Epithelial cell of proximal tubule (primary cell): ENCODE data around the gene ITGB1BP1. TPM values are rescaled to one million over a fixed set of nuclear protein-coding genes. Genes with fewer than 3 reads are reported as not detected.

Experiments used
- DNase-seq: peaks from one replicate; pipeline ENCODE4 v3.0.0-alpha.2; 2011; ENCODE audit warnings: low read depth
- H3K4me3 ChIP-seq: 2 replicates; pipeline ENCODE4 v1.5.1; 2011; ENCODE audit warnings: low read depth, mild to moderate bottlenecking, low read length
- total RNA-seq: library from RNA; depleted of rRNA; stranded (reverse); fragments of >200 nt; gene quantifications from 2 replicates; pipeline ENCODE4 v1.2.3, GENCODE V29; 2015
- TF ChIP-seq, protein P1 (sequence below): conservative IDR thresholded peaks from 2 replicates; pipeline ENCODE4 v1.5.1; 2012; ENCODE audit warnings: low read depth, mild to moderate bottlenecking, low read length

The ITGB1BP1 gene, protein sequence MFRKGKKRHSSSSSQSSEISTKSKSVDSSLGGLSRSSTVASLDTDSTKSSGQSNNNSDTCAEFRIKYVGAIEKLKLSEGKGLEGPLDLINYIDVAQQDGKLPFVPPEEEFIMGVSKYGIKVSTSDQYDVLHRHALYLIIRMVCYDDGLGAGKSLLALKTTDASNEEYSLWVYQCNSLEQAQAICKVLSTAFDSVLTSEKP
- 62.6 and 73.8 TPM in 2 replicates for total RNA-seq

DNA sequence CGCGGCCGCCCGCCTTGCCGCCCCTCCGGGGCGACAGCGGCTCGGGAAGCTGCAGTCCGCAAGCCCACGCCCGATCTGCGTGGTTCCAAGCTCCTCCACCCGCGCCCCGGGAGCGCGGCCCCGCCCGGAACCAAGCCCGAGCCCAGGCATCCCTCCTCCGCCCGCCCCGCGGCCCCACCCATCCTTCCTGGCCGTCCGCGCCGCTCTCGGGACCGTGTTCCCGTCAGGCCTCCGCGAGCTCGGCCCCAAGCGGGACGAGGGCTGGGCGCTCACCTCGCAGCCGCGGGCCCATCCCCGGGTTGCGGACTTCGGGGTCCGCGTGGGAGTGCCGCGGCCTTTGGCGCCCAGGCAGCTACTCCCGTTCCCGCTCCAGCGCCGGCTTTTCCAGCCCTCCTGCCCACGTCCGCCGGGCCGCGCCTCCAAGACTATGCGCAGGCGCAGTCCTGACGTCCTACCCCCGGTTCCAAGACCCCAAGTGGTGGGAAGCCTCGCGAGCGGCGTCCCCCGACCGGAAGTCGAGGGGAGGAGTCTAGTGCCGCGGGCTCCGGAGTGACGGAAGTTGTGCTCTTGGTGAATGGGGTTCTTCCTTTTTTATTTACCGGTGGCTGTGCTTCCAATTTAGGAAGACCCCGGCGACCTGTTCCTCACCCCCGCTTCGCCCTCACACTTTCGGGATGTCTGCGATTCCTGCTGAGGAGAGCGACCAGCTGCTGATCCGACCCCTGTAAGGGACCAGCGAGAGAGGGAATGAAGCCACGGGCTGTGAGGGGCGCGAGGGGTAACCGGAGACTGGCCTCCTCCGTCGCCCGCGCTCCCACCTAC is at the start of gene ITGB1BP1, which contains the start of gene CPSF3:
Gene ITGB1BP1, minus strand, starts transcription at position 429 of the 822 bp plus-strand sequence. CDS start 4,831 bp downstream, outside the sequence.
Gene CPSF3, plus strand, starts transcription at position 555 of the 822 bp plus-strand sequence. Its CDS starts 120 bp downstream, at position 675.
- TF ChIP-seq, protein P1, sequence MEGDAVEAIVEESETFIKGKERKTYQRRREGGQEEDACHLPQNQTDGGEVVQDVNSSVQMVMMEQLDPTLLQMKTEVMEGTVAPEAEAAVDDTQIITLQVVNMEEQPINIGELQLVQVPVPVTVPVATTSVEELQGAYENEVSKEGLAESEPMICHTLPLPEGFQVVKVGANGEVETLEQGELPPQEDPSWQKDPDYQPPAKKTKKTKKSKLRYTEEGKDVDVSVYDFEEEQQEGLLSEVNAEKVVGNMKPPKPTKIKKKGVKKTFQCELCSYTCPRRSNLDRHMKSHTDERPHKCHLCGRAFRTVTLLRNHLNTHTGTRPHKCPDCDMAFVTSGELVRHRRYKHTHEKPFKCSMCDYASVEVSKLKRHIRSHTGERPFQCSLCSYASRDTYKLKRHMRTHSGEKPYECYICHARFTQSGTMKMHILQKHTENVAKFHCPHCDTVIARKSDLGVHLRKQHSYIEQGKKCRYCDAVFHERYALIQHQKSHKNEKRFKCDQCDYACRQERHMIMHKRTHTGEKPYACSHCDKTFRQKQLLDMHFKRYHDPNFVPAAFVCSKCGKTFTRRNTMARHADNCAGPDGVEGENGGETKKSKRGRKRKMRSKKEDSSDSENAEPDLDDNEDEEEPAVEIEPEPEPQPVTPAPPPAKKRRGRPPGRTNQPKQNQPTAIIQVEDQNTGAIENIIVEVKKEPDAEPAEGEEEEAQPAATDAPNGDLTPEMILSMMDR, result no peak
- peak; percentile 65 for DNase-seq

DNA sequence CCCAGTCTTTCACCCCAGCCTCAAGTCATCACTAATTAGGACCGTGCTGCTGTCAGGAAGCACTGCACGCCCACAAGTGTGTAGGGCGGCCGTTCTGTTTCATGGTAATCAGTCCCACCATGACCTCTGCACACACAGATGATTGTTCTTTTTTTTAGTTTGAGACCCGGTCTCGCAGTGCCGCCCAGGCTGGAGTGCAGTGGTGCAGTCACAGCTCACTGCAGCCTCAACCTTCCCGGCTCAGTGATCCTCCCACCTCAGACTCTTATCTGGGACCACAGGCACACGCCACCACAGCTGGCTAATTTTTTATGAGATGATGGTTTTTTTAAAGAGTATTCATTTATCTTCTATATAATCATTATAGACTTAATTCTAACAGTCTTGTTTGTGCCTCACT is 49.2 kb upstream of the ITGB1BP1 start:
- no peak for DNase-seq
- H3K4me3 ChIP-seq, result no peak overlapping the region
- TF ChIP-seq, protein P1, result no peak

More for the DNA sequence above, at the start of gene ITGB1BP1, which contains the start of gene CPSF3:
- peak within 1 kb of the TSS; percentile 90 for H3K4me3 ChIP-seq

DNA sequence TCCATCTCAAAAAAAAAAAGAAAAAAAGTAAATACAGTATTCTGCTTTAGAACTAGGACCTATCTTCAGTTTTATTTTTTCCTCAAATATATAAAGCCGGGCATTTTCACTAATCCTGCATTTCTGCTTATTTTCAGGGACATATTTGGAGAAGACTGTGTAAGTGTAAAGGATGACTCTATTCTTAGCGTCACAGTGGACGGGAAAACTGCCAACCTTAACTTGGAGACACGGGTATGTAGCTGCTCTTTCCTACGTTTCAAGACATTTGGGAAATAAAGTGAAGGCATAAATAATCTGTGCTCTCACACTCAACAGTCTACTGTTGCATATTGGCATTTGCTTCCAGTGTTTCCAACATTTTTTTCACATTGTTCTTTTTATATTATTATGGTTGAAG is 47.9 kb upstream of the ITGB1BP1 start:
- no peak for DNase-seq
- H3K4me3 ChIP-seq, result no peak overlapping the region
- TF ChIP-seq, protein P1, result no peak

DNA sequence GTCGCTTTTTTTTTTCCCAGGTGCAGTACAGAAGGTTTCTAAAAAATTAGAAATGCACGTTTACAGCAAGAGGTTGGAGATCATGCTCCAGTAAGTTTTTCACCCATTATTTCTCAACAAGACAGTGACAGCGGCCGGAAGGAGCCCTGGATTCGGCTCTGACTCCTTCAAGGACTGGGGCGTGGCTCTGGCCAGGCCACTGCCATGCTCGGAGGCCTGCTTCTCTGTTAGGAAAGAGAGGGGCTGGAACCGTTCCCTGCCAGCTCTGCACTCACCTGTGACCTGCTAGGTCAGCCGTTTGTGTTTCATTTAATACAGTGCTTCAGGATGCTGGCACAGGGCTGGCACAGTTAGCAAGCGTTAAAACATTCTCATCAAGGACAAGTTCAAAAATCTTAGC is 44.4 kb upstream of the ITGB1BP1 start:
- H3K4me3 ChIP-seq, result no peak overlapping the region
- peak; percentile 42 for DNase-seq
- TF ChIP-seq, protein P1, result no peak

DNA sequence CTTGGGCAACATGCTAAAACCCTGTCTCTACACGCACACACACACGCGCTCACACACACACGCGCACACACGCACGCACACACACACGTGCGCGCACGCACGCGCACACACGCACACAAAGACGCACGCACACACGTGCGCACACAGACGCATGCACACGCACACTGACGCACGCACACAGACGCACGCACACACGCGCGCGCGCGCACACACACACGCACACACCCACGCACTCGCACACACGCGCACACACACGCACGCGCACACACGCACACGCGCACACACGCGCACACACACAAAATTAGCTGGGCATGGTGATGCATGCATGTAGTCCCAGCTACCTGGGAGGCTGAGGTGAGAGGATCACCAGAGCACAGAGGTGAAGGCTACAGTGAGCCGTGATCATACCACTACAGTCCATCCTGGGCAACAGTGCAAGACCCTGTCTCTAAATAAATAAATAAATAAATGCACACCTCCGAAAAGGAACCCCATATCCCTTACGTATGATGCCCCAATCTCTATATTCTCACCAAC is 42.9 kb upstream of the ITGB1BP1 start:
- no peak overlapping the region for H3K4me3 ChIP-seq
- DNase-seq, result no peak
- TF ChIP-seq, protein P1, result no peak

DNA sequence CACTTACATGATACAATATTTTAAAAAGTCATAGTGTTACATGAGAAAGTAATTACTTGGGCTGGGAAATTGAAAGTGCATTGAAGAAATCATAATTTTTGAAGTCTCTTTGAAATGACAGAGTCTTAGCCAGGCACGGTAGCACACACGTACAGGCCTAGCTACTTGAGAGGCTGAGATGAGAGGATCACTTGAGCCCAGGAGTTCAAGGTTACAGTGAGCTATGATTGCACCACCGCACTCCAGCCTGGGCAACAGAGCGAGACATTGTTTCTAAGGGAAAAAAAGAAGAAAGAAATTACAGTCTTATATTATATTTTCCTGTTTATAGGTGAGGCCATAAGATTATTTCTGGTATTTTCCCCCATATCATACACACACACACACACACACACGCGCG is 41.8 kb upstream of the ITGB1BP1 start:
- DNase-seq, result no peak
- TF ChIP-seq, protein P1, result no peak
- no peak overlapping the region for H3K4me3 ChIP-seq
